Measurements from ENCODE around the gene DNAL4. TPM values are rescaled to one million over a fixed set of nuclear protein-coding genes. Genes with fewer than 3 reads are reported as not detected.

The DNAL4 gene
- total RNA-seq, 6 donors from 2014 or later, result 14.7 to 23.7 (median 20.2) TPM

DNA sequence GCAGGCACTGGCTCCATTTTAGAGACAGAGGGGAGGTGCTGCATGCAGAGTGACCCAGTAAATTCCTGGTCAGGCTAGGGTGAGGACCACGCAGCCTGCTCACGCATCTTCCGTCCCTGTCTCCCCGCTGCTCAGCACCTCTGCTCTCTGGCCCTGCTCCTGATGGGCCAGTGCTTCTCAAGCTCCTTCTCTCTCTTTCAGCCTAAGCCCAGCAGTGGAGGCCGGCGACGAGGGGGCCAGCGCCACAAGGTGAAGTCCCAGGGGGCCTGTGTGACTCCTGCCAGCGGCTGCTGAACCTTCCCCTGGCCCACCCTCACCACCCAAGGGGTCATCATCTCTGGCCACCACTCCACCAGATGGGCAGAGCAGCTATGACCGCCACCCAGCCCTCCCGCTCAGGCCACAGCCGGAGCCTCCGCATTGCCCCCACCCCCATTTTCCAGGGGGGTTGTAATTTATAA, 63.5 kb downstream of the DNAL4 start:
- Histone ChIP-seq H3K4me1 (peaks cover 10 to 24% (median 18%) of the 10 kb centered on the region in 4 donors), H3K9me3 (no peaks in the 10 kb centered on the region), H3K4me3 (no peak overlapping the region), H3K27me3 (no peaks in the 10 kb centered on the region), H3K27ac (no peak overlapping the region), H3K36me3 (peaks cover 40 to 100% (median 79%) of the 10 kb centered on the region in 4 donors)
- TF ChIP-seq POLR2AphosphoS5 (IDR thresholded peaks at IDR 0.05), result no peak
- TF ChIP-seq POLR2A (IDR thresholded peaks at IDR 0.05), result no peak
- TF ChIP-seq, protein P1, sequence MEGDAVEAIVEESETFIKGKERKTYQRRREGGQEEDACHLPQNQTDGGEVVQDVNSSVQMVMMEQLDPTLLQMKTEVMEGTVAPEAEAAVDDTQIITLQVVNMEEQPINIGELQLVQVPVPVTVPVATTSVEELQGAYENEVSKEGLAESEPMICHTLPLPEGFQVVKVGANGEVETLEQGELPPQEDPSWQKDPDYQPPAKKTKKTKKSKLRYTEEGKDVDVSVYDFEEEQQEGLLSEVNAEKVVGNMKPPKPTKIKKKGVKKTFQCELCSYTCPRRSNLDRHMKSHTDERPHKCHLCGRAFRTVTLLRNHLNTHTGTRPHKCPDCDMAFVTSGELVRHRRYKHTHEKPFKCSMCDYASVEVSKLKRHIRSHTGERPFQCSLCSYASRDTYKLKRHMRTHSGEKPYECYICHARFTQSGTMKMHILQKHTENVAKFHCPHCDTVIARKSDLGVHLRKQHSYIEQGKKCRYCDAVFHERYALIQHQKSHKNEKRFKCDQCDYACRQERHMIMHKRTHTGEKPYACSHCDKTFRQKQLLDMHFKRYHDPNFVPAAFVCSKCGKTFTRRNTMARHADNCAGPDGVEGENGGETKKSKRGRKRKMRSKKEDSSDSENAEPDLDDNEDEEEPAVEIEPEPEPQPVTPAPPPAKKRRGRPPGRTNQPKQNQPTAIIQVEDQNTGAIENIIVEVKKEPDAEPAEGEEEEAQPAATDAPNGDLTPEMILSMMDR (IDR thresholded peaks at IDR 0.05), result no peak
- no peak for TF ChIP-seq EP300 (IDR thresholded peaks at IDR 0.05)
- DNase-seq (peak in 1 of 2 donors; percentile 75), ATAC-seq (ENCODE audit: low FRiP score in 2 of 2) (no peak)
- WGBS, 2 donors, result 92 to 96% methylated on average over 10 to 13 of the region's 13 CpGs

DNA sequence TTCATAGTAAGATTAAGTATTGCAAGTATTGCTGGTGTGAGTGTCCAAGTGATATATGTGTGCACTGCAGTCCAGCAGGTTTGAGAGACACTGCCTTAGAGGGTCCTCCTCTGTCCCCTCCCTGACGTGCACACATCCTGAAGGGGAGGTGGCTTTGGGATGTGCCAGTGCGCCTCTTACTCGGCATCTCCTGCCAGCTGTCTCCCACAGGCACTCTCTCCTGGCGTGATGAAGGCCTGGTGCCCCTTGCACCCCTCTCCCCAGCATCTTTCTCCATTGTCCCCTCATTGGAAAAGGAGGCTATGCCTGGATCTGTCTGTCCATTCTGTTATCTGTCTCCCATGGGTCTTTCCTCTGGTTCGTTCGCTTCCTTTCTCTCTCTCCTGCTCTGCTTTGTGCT, 64.0 kb downstream of the DNAL4 start:
- H3K27me3 ChIP-seq, result no peaks in the 10 kb centered on the region
- no peak overlapping the region for H3K4me3 ChIP-seq
- H3K27ac ChIP-seq, result no peak overlapping the region
- ATAC-seq (ENCODE audit: low FRiP score in 2 of 2) (no peak), DNase-seq (no peak)
- H3K9me3 ChIP-seq, result no peaks in the 10 kb centered on the region
- TF ChIP-seq POLR2AphosphoS5 (IDR thresholded peaks at IDR 0.05) (no peak), POLR2A (IDR thresholded peaks at IDR 0.05) (no peak), EP300 (IDR thresholded peaks at IDR 0.05) (no peak)
- TF ChIP-seq, protein P1 (IDR thresholded peaks at IDR 0.05), result no peak
- peaks cover 45 to 100% (median 80%) of the 10 kb centered on the region in 4 donors for H3K36me3 ChIP-seq
- H3K4me1 ChIP-seq, result peaks cover 7 to 23% (median 17%) of the 10 kb centered on the region in 4 donors
- 93 to 99% methylated on average over 6 of the region's 6 CpGs for WGBS, 2 donors

DNA sequence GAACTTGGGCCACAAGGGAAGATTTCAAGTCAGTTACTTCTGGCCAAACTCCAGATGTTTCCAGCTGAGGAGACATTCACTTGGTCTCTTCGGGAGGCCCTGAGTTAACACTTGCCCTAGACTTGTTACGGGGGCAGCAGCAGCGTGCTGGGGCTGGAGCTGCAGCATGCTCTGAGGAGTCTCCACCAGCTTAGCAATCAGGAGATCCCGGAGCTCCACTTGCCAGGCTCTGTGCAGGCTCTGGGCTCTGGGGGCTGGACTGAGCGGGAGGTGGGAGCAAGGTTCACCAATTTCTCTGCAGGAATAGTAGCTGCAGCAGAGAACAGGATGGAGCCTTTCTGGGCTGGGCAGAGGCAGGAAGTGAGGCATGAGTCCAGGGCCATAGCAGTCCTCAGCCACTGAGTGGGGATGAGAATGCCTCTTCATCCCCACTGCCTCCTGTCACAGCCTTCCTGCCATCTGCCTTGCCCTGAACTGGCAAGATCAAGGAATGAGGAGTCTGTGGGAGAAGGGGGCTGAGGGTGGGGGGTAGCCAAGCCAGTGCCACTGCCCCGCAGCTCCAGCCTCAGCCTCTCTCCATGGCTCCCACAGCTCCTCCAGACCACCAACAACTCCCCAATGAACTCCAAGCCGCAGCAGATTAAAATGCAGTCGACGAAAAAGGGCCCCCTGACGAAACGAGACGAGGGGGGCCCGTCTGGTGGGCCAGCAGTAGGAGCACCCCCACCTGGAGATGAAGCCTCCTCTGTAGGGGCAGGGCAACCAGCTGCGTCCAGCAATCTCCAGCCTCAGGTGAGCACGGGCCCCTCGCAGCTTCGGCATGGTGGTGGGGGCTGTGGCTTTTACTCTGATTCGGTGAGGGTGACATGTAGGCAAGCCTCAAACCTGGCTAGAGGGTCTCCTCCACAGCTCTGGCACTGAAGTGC, 64.8 kb downstream of the DNAL4 start:
- no peaks in the 10 kb centered on the region for H3K27me3 ChIP-seq
- TF ChIP-seq POLR2AphosphoS5 (IDR thresholded peaks at IDR 0.05) (no peak), EP300 (IDR thresholded peaks at IDR 0.05) (no peak), POLR2A (IDR thresholded peaks at IDR 0.05) (no peak)
- TF ChIP-seq, protein P1 (IDR thresholded peaks at IDR 0.05), result no peak
- peaks cover 47 to 100% (median 84%) of the 10 kb centered on the region in 4 donors for H3K36me3 ChIP-seq
- no peak overlapping the region for H3K4me3 ChIP-seq
- WGBS, 2 donors, result 93 to 96% methylated on average over 14 to 18 of the region's 18 CpGs
- DNase-seq (peak in 1 of 2 donors; percentile 65), ATAC-seq (ENCODE audit: low FRiP score in 2 of 2) (no peak)
- H3K4me1 ChIP-seq, result peaks cover 7 to 19% (median 13%) of the 10 kb centered on the region in 4 donors
- H3K9me3 ChIP-seq, result no peaks in the 10 kb centered on the region
- no peak overlapping the region for H3K27ac ChIP-seq

Small RNA genes within 50 kb of the gene (small RNA-seq; reads per million reads assigned to genes)
- 0 reads per million in 4 donors for gene AL021707.8

Other genes with a start within 250 kb of the DNAL4 start
- gene DMC1, start 224.0 kb downstream of the DNAL4 start, total RNA-seq, result 10 to 100 TPM in 1 of 6 donors, 1 to 10 TPM in 2, under 1 TPM in 3; 0.33 to 12.3 (median 1.2) TPM
- 10 to 100 TPM in 3 of 6 donors, 1 to 10 TPM in 2, under 1 TPM in 1; 0.49 to 21.3 (median 8.3) TPM for gene FAM227A, start 137.8 kb downstream of the DNAL4 start, total RNA-seq
- gene CBY1, start 137.5 kb downstream of the DNAL4 start, total RNA-seq, result 10 to 100 TPM; 15.8 to 30.3 (median 23.5) TPM
- 10 to 100 TPM in 5 of 6 donors, 1 to 10 TPM in 1; 9.4 to 60.3 (median 24.1) TPM for gene TOMM22, start 112.2 kb downstream of the DNAL4 start, total RNA-seq
- gene JOSD1, start 93.2 kb downstream of the DNAL4 start, total RNA-seq, result 10 to 100 TPM; 47.1 to 84.8 (median 67.3) TPM
- gene GTPBP1, start 88.2 kb downstream of the DNAL4 start, total RNA-seq, result 100 to 1,000 TPM in 2 of 6 donors, 10 to 100 TPM in 4; 57.9 to 176 (median 73.6) TPM
- gene SUN2, start 38.1 kb downstream of the DNAL4 start, total RNA-seq, result 100 to 1,000 TPM; 191 to 436 (median 275) TPM
- 1 to 10 TPM in 5 of 6 donors, not detected in 1; 1.4 to 6.6 (median 3.0) TPM for gene NPTXR, start 49.9 kb upstream of the DNAL4 start, total RNA-seq
- 10 to 100 TPM; 30.4 to 74.9 (median 45.4) TPM for gene CBX6, start 78.1 kb upstream of the DNAL4 start, total RNA-seq
- gene APOBEC3A, start 163.5 kb upstream of the DNAL4 start, total RNA-seq, result 10 to 100 TPM in 3 of 6 donors, 1 to 10 TPM in 3; 3.0 to 27.3 (median 8.3) TPM
- gene APOBEC3B, start 188.2 kb upstream of the DNAL4 start, total RNA-seq, result 1 to 10 TPM in 3 of 6 donors, under 1 TPM in 1, not detected in 2; 0.89 to 5.8 (median 1.5) TPM
- gene APOBEC3C, start 220.1 kb upstream of the DNAL4 start, total RNA-seq, result 10 to 100 TPM in 4 of 6 donors, 1 to 10 TPM in 2; 6.1 to 27.0 (median 11.1) TPM
- 1 to 10 TPM; 1.2 to 5.8 (median 3.6) TPM for gene APOBEC3D, start 227.0 kb upstream of the DNAL4 start, total RNA-seq
- 10 to 100 TPM in 2 of 6 donors, 1 to 10 TPM in 4; 4.0 to 12.0 (median 6.5) TPM for gene APOBEC3F, start 246.7 kb upstream of the DNAL4 start, total RNA-seq